GM23338 (cell line): ENCODE measurements around the gene BACH1.

ENCODE experiments used
- CTCF ChIP-seq, 2 experiments: fragments of 200-600 bp in 1 of 2; sonication (generic) in 1 of 2; conservative IDR thresholded peaks; 2 replicates each; pipeline versions ENCODE4 v1.5.1 to v1.6.1; 2016 to 2017; ENCODE audit warnings: antibody characterized with exemption in 2 of 2, low read depth in 2 of 2, mild to moderate bottlenecking in 2 of 2, moderate library complexity in 1 of 2
- EZH2 ChIP-seq: fragments of 200-600 bp; sonication (generic); IDR thresholded peaks from one replicate; pipeline ENCODE4 v1.8.0; 2017; ENCODE audit warnings: antibody characterized with exemption, mild to moderate bottlenecking, low read depth; ENCODE audit not compliant: unreplicated experiment
- ZNF114 ChIP-seq: fragments of 250-450 bp; sonication (Bioruptor Pico); IDR thresholded peaks from 2 replicates; pipeline ENCODE4 v1.5.0; 2020; ENCODE audit warnings: mild to moderate bottlenecking, moderate library complexity

GRCh38 chr21:29343519-29343918 is 44.8 kb downstream of the BACH1 start:
- no peak for TF ChIP-seq CTCF (conservative IDR thresholded peaks at IDR 0.05; ENCODE audit: low read depth in 2 of 2)
- no peak for TF ChIP-seq ZNF114 (CRISPR knock-in tag)
- no peak for TF ChIP-seq EZH2
